GM19193 (cell line): ENCODE data around the gene ODF2L.

ENCODE experiments used
- POLR2A ChIP-seq: IDR thresholded peaks from 4 replicates; pipeline ENCODE4 v1.6.1; 2011; ENCODE audit not compliant: insufficient read depth, insufficient read length; ENCODE audit errors: extremely low read depth

The ODF2L gene

GRCh38 chr1:86416343-86416742 is 20.2 kb upstream of the ODF2L start:
- no peak for TF ChIP-seq POLR2A

- no peak for TF ChIP-seq POLR2A
Observed at GRCh38 chr1:86410879-86411278, 14.8 kb upstream of the ODF2L start.

- no peak for TF ChIP-seq POLR2A
Observed at GRCh38 chr1:86409416-86410021, 13.4 kb upstream of the ODF2L start.

DNA sequence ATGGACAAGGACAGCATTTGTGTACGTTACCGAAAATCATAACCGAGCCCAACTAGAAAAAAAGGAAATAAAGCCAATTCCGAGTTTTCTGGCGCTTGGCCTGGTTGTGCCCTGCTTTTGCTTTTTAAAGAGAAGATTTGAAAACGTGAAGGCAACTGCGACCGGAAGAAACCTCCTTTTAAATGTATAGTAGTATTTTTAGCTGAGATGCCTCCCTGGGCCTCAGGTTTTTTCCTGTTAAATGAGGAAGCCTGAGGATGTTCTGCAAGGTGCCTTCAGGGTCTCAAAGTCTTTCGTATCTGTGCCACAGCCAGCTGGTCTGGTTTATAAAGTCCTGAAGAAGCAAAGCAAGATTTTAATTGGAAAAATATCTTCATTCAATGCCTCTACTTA is 371 bp upstream of the ODF2L start:
- no peak for TF ChIP-seq POLR2A

- TF ChIP-seq POLR2A = no peak
Observed at GRCh38 chr1:86394416-86394815, 1.7 kb downstream of the ODF2L start.

GRCh38 chr1:86389307-86389706 is 6.8 kb downstream of the ODF2L start:
- TF ChIP-seq POLR2A = no peak

DNA sequence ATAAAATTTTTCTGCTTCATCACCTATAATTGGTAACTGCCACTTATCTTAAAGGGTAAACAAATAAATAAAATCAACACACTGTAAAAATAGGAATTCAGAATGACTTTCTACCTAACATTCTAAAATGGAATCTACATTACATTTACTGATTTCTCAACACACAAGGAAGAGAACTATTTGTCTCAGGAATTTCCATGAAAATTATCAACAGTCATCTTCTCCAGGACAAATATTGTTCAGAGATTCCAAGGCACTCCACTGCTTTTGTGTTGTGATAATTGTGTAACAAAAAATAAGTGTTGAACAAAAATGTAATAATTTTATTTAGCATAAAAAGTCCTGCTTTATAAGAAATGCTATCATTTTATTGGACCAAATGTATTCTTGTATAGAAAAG is 7.3 kb downstream of the ODF2L start:
- TF ChIP-seq POLR2A = no peak

DNA sequence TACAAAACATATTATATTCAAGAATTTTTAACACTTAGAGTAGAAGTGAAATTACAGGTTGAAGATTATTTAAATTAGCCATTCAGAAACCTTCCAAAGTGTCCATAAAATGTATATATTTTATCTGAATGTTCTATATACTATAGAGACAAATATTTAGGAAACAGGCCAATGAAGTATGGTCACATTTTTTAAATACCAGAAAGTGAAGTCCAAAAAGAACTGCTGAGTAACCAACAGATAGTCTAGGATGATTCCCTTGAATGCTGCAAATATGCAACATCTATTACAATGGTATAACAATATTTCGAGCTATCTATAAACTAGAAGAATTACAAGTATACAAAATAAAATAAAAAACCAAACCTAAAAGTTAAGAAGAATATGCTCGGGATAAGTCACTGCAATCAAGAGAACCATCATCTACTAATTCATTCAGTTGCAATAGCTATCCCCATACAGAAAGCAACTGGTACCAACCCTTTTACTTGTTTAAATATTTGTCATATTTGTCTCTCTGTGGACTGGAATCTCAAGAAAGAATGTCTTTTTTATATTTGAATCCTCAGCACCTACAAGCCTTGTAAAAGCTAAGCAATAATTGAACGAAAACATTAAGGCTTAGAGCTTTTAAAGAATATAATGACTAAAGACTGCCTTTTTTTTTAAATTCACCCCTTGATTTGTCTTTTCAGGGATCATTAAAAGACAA is 8.1 kb downstream of the ODF2L start:
- no peak for TF ChIP-seq POLR2A

- no peak for TF ChIP-seq POLR2A
Observed at GRCh38 chr1:86382878-86383277, 13.2 kb downstream of the ODF2L start.

GRCh38 chr1:86381223-86381622 is 14.9 kb downstream of the ODF2L start:
- TF ChIP-seq POLR2A = no peak

DNA sequence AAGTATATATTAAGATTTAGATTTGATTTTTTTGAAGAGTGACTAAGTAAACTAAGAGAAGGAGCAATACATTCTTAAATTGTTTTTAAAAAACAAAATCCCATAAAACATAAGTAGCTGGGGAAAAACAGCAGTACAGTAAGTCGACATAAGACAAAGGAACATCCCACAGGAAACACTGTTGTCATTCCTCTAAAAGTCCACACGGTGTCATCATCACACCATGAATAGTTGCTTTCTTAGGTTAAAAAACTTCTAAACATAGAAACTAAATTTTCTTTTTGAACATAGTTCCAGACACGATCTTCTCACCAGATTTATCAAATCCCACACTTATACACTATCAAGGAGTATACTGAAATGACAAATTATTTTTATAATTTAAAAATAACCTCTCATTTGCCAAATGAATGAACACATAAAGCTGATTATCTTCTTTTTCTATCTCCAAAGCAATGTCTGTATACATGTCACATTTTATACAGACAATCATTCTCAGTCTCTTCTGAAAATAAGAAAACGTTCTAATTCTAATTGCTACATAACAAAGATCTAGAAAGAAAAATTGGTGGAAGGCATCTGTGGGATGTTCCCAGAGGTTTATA is 15.8 kb downstream of the ODF2L start:
- no peak for TF ChIP-seq POLR2A

- TF ChIP-seq POLR2A = no peak
Observed at GRCh38 chr1:86378813-86379212, 17.3 kb downstream of the ODF2L start.

DNA sequence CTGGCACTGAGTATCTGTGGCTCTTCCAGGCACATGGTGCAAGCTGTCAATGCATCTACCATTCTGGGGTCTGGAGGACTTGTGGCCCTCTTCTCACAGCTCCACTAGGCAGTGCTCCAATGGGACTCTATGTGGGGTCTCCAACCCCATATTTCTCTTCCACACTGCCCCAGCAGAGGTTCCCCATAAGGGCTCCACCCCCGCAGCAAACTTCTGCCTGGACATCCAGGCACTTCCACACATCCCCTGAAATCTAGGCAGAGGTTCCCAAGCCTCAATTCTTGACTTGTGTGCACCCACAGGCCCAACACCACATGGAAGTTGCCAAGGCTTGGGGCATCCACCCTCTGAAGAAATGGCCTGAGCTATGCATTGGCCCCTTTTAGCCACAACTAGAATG is 18.8 kb downstream of the ODF2L start:
- TF ChIP-seq POLR2A = no peak

DNA sequence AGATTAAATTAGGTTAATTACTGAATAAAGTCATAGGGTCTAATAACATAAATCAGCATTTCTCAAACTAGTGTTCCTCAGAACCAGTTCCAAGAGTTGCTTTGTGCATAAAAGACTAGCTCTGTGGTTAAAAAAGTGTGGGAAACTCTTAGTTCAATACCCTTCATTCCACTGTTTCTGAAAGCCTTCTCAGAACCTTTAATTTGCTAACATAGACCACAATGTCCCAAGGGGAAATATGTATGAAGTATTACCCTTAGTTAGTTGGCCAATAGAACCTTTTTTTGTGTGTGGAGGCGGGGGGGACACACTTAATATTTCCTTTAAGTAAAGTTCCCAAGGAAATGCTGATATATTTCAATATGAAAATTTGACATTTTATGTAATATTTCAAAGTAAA is 20.4 kb downstream of the ODF2L start:
- no peak for TF ChIP-seq POLR2A

- TF ChIP-seq POLR2A = no peak
Observed at GRCh38 chr1:86370601-86371022, 25.5 kb downstream of the ODF2L start.

DNA sequence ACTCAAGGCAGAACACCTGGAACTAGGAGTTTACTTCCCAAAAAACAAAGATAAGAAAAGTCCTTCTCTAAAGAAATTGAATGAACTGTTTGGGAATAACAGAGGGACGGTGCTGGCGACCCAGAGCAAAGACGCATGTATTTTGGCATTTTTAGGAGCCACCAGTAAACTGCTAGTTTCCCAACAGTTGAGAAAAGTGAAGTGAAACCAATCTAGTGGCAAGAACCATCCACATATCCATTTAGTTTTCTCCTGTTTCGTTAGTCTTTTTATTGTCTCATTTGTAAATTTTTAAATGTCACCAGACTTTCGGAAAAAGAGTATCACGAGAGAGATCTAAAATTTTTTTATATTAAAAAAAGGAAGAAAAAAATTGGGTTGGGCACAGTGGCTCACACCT is 30.2 kb downstream of the ODF2L start:
- no peak for TF ChIP-seq POLR2A

GRCh38 chr1:86362807-86363206 is 33.3 kb downstream of the ODF2L start:
- no peak for TF ChIP-seq POLR2A

- TF ChIP-seq POLR2A = no peak
Observed at GRCh38 chr1:86357796-86358195, 38.3 kb downstream of the ODF2L start.
